Neuronal stem cell (in vitro differentiated cells): ENCODE data around the gene DNASE1L2.
"Not testable (repeated sequence)": the region's sequence is repeated elsewhere in the genome, so short reads cannot be mapped to it uniquely, and the experiment has no call there.

ENCODE experiments used
- DNase-seq: peaks from one replicate; pipeline ENCODE4 v3.0.0-alpha.2; 2013; ENCODE audit warnings: low spot score
- H2AFZ ChIP-seq: one replicate; pipeline ENCODE4 v1.6.1; 2013; ENCODE audit warnings: mild to moderate bottlenecking, low read length, inconsistent platforms
- H2AK5ac ChIP-seq: 2 replicates; pipeline ENCODE4 v1.6.1; 2013; ENCODE audit warnings: low read depth, mild to moderate bottlenecking, inconsistent platforms, low read length, moderate library complexity, mixed read lengths
- H2BK120ac ChIP-seq: 2 replicates; pipeline ENCODE4 v1.6.1; 2013; ENCODE audit warnings: low read depth, mild to moderate bottlenecking, inconsistent platforms, low read length, moderate library complexity, mixed read lengths
- H2BK12ac ChIP-seq: one replicate; pipeline ENCODE4 v1.6.1; 2013; ENCODE audit warnings: low read length, inconsistent platforms
- H2BK15ac ChIP-seq: 2 replicates; pipeline ENCODE4 v1.6.1; 2013; ENCODE audit warnings: mild to moderate bottlenecking, low read length, inconsistent platforms, mixed read lengths
- H2BK5ac ChIP-seq: one replicate; pipeline ENCODE4 v1.6.1; 2013; ENCODE audit warnings: inconsistent platforms, mild to moderate bottlenecking, low read length, moderate library complexity
- H3K14ac ChIP-seq: one replicate; pipeline ENCODE4 v1.6.1; 2013; ENCODE audit warnings: low read length, inconsistent platforms
- H3K18ac ChIP-seq: 2 replicates; pipeline ENCODE4 v1.6.1; 2013; ENCODE audit warnings: low read length, inconsistent platforms
- H3K23ac ChIP-seq: 2 replicates; pipeline ENCODE4 v1.6.1; 2013; ENCODE audit warnings: low read depth, mild to moderate bottlenecking, mixed read lengths, low read length, inconsistent platforms; ENCODE audit not compliant: poor library complexity
- H3K27ac ChIP-seq: replicated peaks from 3 replicates; pipeline ENCODE4 v1.5.1; 2013; ENCODE audit warnings: low read length, inconsistent platforms
- H3K27me3 ChIP-seq, 3 experiments: 2 replicates each; pipeline ENCODE4 v1.6.1; 2013; ENCODE audit warnings: low read length in 3 of 3, mild to moderate bottlenecking in 2 of 3, inconsistent platforms in 1 of 3, low read depth in 1 of 3, mixed read lengths in 1 of 3, moderate library complexity in 1 of 3; ENCODE audit not compliant: control insufficient read depth in 3 of 3, insufficient read depth in 3 of 3
- H3K36me3 ChIP-seq, 2 donors: replicated peaks in 1 of 2; 2 replicates each; pipeline ENCODE4 v1.6.1; 2013; ENCODE audit warnings: low read length in 2 of 2; ENCODE audit not compliant: control insufficient read depth in 2 of 2, insufficient read depth in 2 of 2
- H3K4ac ChIP-seq: 2 replicates; pipeline ENCODE4 v1.6.1; 2013; ENCODE audit warnings: inconsistent platforms, mild to moderate bottlenecking, low read length, moderate library complexity
- H3K4me1 ChIP-seq, 2 donors: 1 replicate in 1 of 2; 2 replicates in 1 of 2; pipeline ENCODE4 v1.6.1; 2013; ENCODE audit warnings: low read length in 2 of 2, low read depth in 1 of 2; ENCODE audit not compliant: control insufficient read depth in 2 of 2, insufficient read depth in 1 of 2
- H3K4me2 ChIP-seq: one replicate; pipeline ENCODE4 v1.6.1; 2013; ENCODE audit warnings: mild to moderate bottlenecking, low read length, inconsistent platforms; ENCODE audit not compliant: insufficient read depth, poor library complexity, severe bottlenecking
- H3K4me3 ChIP-seq, 2 donors: 2 replicates each; pipeline ENCODE4 v1.5.1; 2013; ENCODE audit warnings: low read length in 2 of 2, mild to moderate bottlenecking in 2 of 2, inconsistent platforms in 1 of 2, moderate library complexity in 1 of 2
- H3K79me1 ChIP-seq: one replicate; pipeline ENCODE4 v1.6.1; 2013; ENCODE audit warnings: low read depth, mild to moderate bottlenecking, inconsistent platforms, low read length, moderate library complexity
- H3K9ac ChIP-seq: one replicate; pipeline ENCODE4 v1.6.1; 2013; ENCODE audit warnings: mild to moderate bottlenecking, low read depth, low read length, inconsistent platforms; ENCODE audit not compliant: poor library complexity
- H3K9me3 ChIP-seq, 2 donors: replicated peaks in 1 of 2; 2 replicates each; pipeline versions ENCODE3 to v1.6.1; 2013; ENCODE audit warnings: low read length in 2 of 2, mild to moderate bottlenecking in 2 of 2, inconsistent platforms in 1 of 2, low read depth in 1 of 2, mixed read lengths in 1 of 2, moderate library complexity in 1 of 2; ENCODE audit not compliant: control insufficient read depth in 2 of 2, insufficient read depth in 1 of 2
- H4K8ac ChIP-seq: one replicate; pipeline ENCODE4 v1.6.1; 2013; ENCODE audit warnings: low read depth, mild to moderate bottlenecking, inconsistent platforms, low read length, moderate library complexity
- H4K91ac ChIP-seq: one replicate; pipeline ENCODE4 v1.6.1; 2013; ENCODE audit warnings: low read length, low read depth, mild to moderate bottlenecking, inconsistent platforms; ENCODE audit not compliant: poor library complexity
- WGBS, 2 donors: extraction: QIAGEN DNeasy Blood & Tissue Kit; methylation state at CpG; one replicate each; pipeline ENCODE4 v1.1.7; 2013; ENCODE audit warnings: missing lambda C conversion rate in 2 of 2, mixed read lengths in 1 of 2; ENCODE audit not compliant: insufficient read length in 2 of 2, insufficient replicate concordance in 1 of 2; ENCODE audit errors: extremely low coverage in 2 of 2; 5-methylcytosine and 5-hydroxymethylcytosine counted together

DNASE1L2 gene

GRCh38 chr16:2257726-2258125 is 21.5 kb downstream of the DNASE1L2 start:
- peaks cover 60 to 98% of the 10 kb centered on the region in 2 donors for H3K36me3 ChIP-seq
- no peak overlapping the region for H2BK5ac ChIP-seq

DNA sequence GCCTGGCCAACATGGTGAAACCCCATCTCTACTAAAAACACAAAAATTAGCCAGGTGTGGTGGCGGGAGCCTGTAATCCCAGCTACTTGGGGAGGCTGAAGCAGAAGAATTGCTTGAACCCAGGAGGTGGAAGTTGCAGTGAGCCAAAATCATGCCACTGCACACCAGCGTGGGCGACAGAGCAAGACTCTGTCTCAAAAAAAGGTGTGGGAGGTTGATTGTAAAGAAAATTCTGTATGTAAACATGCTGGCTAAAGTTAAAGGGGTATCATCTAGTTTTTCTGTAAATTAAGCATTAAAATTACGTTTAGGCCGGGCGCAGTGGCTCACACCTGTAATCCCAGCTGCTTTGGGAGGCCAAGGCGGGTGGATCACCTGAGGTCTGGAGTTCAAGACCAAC is 22.3 kb downstream of the DNASE1L2 start:
- H3K27ac ChIP-seq, H2BK12ac ChIP-seq, H3K27me3 ChIP-seq, H4K8ac ChIP-seq, H3K4me3 ChIP-seq, H3K4ac ChIP-seq, H3K9ac ChIP-seq, H3K18ac ChIP-seq, H3K23ac ChIP-seq, H3K4me1 ChIP-seq, H2AFZ ChIP-seq, H2BK15ac ChIP-seq, H3K9me3 ChIP-seq, H2AK5ac ChIP-seq, H2BK120ac ChIP-seq, H3K14ac ChIP-seq, H2BK5ac ChIP-seq, DNase-seq, H3K4me2 ChIP-seq, H4K91ac ChIP-seq: not testable (repeated sequence)
- WGBS, 2 donors = no CpG with 5 or more reads among the region's 7 CpGs
- H3K36me3 ChIP-seq = peaks cover 61 to 98% of the 10 kb centered on the region in 2 donors
- H3K79me1 ChIP-seq = peaks cover 11% of the 10 kb centered on the region

More at GRCh38 chr16:2257726-2258125, 21.5 kb downstream of the DNASE1L2 start:
- H3K4me1 ChIP-seq = no peaks in the 10 kb centered on the region
- no peak overlapping the region for H4K91ac ChIP-seq
- H2BK12ac ChIP-seq = no peak overlapping the region
- no peak overlapping the region for H3K14ac ChIP-seq
- H2AK5ac ChIP-seq = no peak overlapping the region
- no peak overlapping the region for H3K4ac ChIP-seq
- H3K9me3 ChIP-seq = no peaks in the 10 kb centered on the region
- H2AFZ ChIP-seq = no peak overlapping the region
- no peak overlapping the region for H2BK120ac ChIP-seq
- no peak overlapping the region for H3K23ac ChIP-seq
- DNase-seq = no peak
- H3K27ac ChIP-seq = no peak overlapping the region
- H3K79me1 ChIP-seq = peaks cover 8% of the 10 kb centered on the region
- no peak overlapping the region for H3K4me2 ChIP-seq
- no peak overlapping the region for H3K18ac ChIP-seq
- H4K8ac ChIP-seq = no peak overlapping the region
- H3K4me3 ChIP-seq = no peak overlapping the region
- no peak overlapping the region for H2BK15ac ChIP-seq
- WGBS, 2 donors = no CpG with 5 or more reads among the region's 6 CpGs
- H3K27me3 ChIP-seq = no peaks in the 10 kb centered on the region
- no peak overlapping the region for H3K9ac ChIP-seq

DNA sequence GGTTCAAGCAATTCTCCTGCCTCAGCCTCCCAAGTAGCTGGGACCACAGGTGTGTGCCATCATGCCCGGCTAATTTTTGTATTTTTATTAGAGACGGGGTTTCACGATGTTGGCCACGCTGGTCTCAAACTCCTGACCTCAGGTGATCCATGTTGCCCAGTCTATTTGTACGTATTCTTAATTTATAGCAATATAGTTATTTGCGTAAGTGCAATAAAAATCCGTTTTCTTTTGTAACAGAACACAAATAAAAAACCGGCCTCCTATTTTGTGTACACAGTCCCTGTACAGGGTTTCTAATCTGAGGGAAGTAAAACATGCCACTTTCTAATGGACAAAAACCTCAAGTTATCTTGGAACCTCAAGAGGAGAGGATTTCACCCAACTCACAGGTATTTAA is 24.0 kb downstream of the DNASE1L2 start:
- no peak overlapping the region for H3K4me2 ChIP-seq
- H2BK15ac ChIP-seq = no peak overlapping the region
- peaks cover 14% of the 10 kb centered on the region for H3K79me1 ChIP-seq
- no peak overlapping the region for H2BK5ac ChIP-seq
- no CpG with 5 or more reads among the region's 8 CpGs for whole genome bisulfite sequencing, 2 donors
- no peak for DNase-seq
- no peaks in the 10 kb centered on the region for H3K9me3 ChIP-seq
- H3K23ac ChIP-seq = no peak overlapping the region
- no peaks in the 10 kb centered on the region for H3K4me1 ChIP-seq
- no peak overlapping the region for H3K14ac ChIP-seq
- H2BK120ac ChIP-seq = no peak overlapping the region
- H3K4me3 ChIP-seq = no peak overlapping the region
- no peak overlapping the region for H2AFZ ChIP-seq
- H3K27me3 ChIP-seq = no peaks in the 10 kb centered on the region
- no peak overlapping the region for H4K8ac ChIP-seq
- no peak overlapping the region for H3K9ac ChIP-seq
- H4K91ac ChIP-seq = no peak overlapping the region
- no peak overlapping the region for H2AK5ac ChIP-seq
- peaks cover 60 to 100% of the 10 kb centered on the region in 2 donors for H3K36me3 ChIP-seq
- no peak overlapping the region for H3K4ac ChIP-seq
- H3K18ac ChIP-seq = no peak overlapping the region
- no peak overlapping the region for H3K27ac ChIP-seq
- H2BK12ac ChIP-seq = no peak overlapping the region

- H3K23ac ChIP-seq, H3K9me3 ChIP-seq, H2AFZ ChIP-seq, H3K14ac ChIP-seq, H2BK15ac ChIP-seq, H4K8ac ChIP-seq, H3K18ac ChIP-seq, H3K4ac ChIP-seq, H3K4me3 ChIP-seq, H3K4me1 ChIP-seq, H2BK120ac ChIP-seq, H3K27ac ChIP-seq, DNase-seq, H4K91ac ChIP-seq, H2BK5ac ChIP-seq, H3K27me3 ChIP-seq, H3K79me1 ChIP-seq, H2BK12ac ChIP-seq, H3K9ac ChIP-seq, H3K4me2 ChIP-seq, H2AK5ac ChIP-seq: not testable (repeated sequence)
- no CpG with 5 or more reads among the region's 14 CpGs for WGBS, 2 donors
- H3K36me3 ChIP-seq = peaks cover 37 to 87% of the 10 kb centered on the region in 2 donors
Observed at GRCh38 chr16:2263026-2263425, 26.8 kb downstream of the DNASE1L2 start.
